Stomach (tissue), 4 donors: ENCODE data around the gene ZNF860.

Experiments
- CTCF ChIP-seq, 7 experiments: fragments of 450-650 bp in 4 of 7; fragments of 200-600 bp in 3 of 7; sonication (generic) in 3 of 7; IDR thresholded peaks; one replicate each; pipeline ENCODE4 v1.5.1; 2016 to 2019; ENCODE audit warnings: antibody characterized with exemption in 7 of 7, control low read depth in 2 of 7, mild to moderate bottlenecking in 1 of 7
- POLR2A ChIP-seq, 4 donors: fragments of 450-650 bp; IDR thresholded peaks; one replicate each; pipeline ENCODE4 v1.6.1; 2016; ENCODE audit warnings: antibody characterized with exemption in 4 of 4, control low read depth in 2 of 4, mild to moderate bottlenecking in 1 of 4, moderate library complexity in 1 of 4

GRCh38 chr3:31971607-31972006 lies 9.9 kb upstream of the ZNF860 start:
- TF ChIP-seq CTCF (IDR thresholded peaks at IDR 0.05) (no peak), POLR2A (IDR thresholded peaks at IDR 0.05) (no peak)
